Loucy (cell line): ENCODE results near the gene LONP2.

Source experiments
- H2AFZ ChIP-seq: fragments of 200-600 bp; sonication (generic); 2 replicates; pipeline ENCODE4 v1.6.0; 2016; ENCODE audit warnings: antibody characterized with exemption, mild to moderate bottlenecking, low read length, moderate library complexity
- H3F3A ChIP-seq: fragments of 200-600 bp; 2 replicates; pipeline ENCODE4 v1.6.0; 2016; ENCODE audit warnings: antibody characterized with exemption, low read depth, mild to moderate bottlenecking
- H3K27me3 ChIP-seq: fragments of 200-600 bp; sonication (generic); 2 replicates; pipeline ENCODE4 v1.6.1; 2014; ENCODE audit warnings: low read length, mild to moderate bottlenecking; ENCODE audit not compliant: insufficient read depth, poor library complexity, severe bottlenecking
- H3K36me3 ChIP-seq: fragments of 200-600 bp; sonication (generic); 2 replicates; pipeline ENCODE4 v1.6.1; 2016; ENCODE audit warnings: low read length; ENCODE audit not compliant: insufficient read depth
- H3K4me1 ChIP-seq: fragments of 200-600 bp; sonication (generic); 2 replicates; pipeline ENCODE4 v1.5.1; 2014; ENCODE audit warnings: low read length, mild to moderate bottlenecking; ENCODE audit not compliant: insufficient read depth, poor library complexity, severe bottlenecking
- H3K4me2 ChIP-seq: fragments of 200-600 bp; sonication (generic); 2 replicates; pipeline ENCODE4 v1.6.0; 2014; ENCODE audit warnings: antibody characterized with exemption, low read length, low read depth, mild to moderate bottlenecking; ENCODE audit not compliant: poor library complexity, severe bottlenecking
- H3K4me3 ChIP-seq: fragments of 200-600 bp; sonication (generic); 2 replicates; pipeline ENCODE4 v1.5.1; 2014; ENCODE audit warnings: low read length, mild to moderate bottlenecking, mixed read lengths; ENCODE audit not compliant: poor library complexity, severe bottlenecking
- H3K79me2 ChIP-seq: fragments of 200-600 bp; sonication (generic); 2 replicates; pipeline ENCODE4 v1.6.1; 2014; ENCODE audit warnings: low read length; ENCODE audit not compliant: insufficient read depth
- H3K9ac ChIP-seq: fragments of 200-600 bp; sonication (generic); 2 replicates; pipeline ENCODE4 v1.6.0; 2014; ENCODE audit warnings: mild to moderate bottlenecking, low read depth, low read length, moderate library complexity; ENCODE audit not compliant: poor library complexity, severe bottlenecking
- H3K9me2 ChIP-seq: fragments of 200-600 bp; sonication (generic); replicated peaks from 2 replicates; pipeline ENCODE4 v1.6.1; 2016; ENCODE audit warnings: low read depth, low read length, mixed read lengths
- H3K9me3 ChIP-seq: fragments of 200-600 bp; sonication (generic); 2 replicates; pipeline ENCODE4 v1.6.1; 2014; ENCODE audit warnings: mild to moderate bottlenecking, antibody characterized with exemption, low read length, low read depth; ENCODE audit not compliant: insufficient read depth
- H4K20me1 ChIP-seq: fragments of 200-600 bp; sonication (generic); 2 replicates; pipeline ENCODE4 v1.6.0; 2014; ENCODE audit warnings: antibody characterized with exemption, low read length, mild to moderate bottlenecking; ENCODE audit not compliant: insufficient read depth, poor library complexity, severe bottlenecking
- CTCF ChIP-seq: fragments of 200-600 bp; sonication (generic); conservative IDR thresholded peaks from 2 replicates; pipeline ENCODE4 v1.5.1; 2014; ENCODE audit warnings: mild to moderate bottlenecking, antibody characterized with exemption, low read length
- EZH2phosphoT487 ChIP-seq: fragments of 200-600 bp; IDR thresholded peaks from 2 replicates; pipeline ENCODE4 v1.6.1; 2018; ENCODE audit warnings: antibody characterized with exemption, mild to moderate bottlenecking, moderate library complexity, borderline replicate concordance

The LONP2 gene

GRCh38 chr16:48381201-48381600 is 137.1 kb downstream of the LONP2 start:
- peak overlapping the region; percentile 80 for H3K4me2 ChIP-seq
- H2AFZ ChIP-seq: no peak overlapping the region
- TF ChIP-seq CTCF: no peak
- TF ChIP-seq EZH2phosphoT487: no peak
- no peak overlapping the region for H3K9ac ChIP-seq
- H3K36me3 ChIP-seq: no peaks in the 10 kb centered on the region
- H4K20me1 ChIP-seq: peaks cover 81% of the 10 kb centered on the region
- peak overlapping the region; percentile 89 for H3K4me3 ChIP-seq
- H3F3A ChIP-seq: no peaks in the 10 kb centered on the region
- H3K27me3 ChIP-seq: no peaks in the 10 kb centered on the region
- H3K9me3 ChIP-seq: no peaks in the 10 kb centered on the region
- H3K4me1 ChIP-seq: peaks cover 57% of the 10 kb centered on the region
- no peaks in the 10 kb centered on the region for H3K9me2 ChIP-seq
- H3K79me2 ChIP-seq: peaks cover 87% of the 10 kb centered on the region

GRCh38 chr16:48382131-48382530 is 138.0 kb downstream of the LONP2 start:
- TF ChIP-seq EZH2phosphoT487: no peak
- TF ChIP-seq CTCF: no peak

GRCh38 chr16:48383009-48383876 is 139.1 kb downstream of the LONP2 start:
- no peaks in the 10 kb centered on the region for H3K36me3 ChIP-seq
- H3K4me3 ChIP-seq: peak overlapping the region; percentile 89
- peaks cover 61% of the 10 kb centered on the region for H4K20me1 ChIP-seq
- H3K79me2 ChIP-seq: peaks cover 69% of the 10 kb centered on the region
- H2AFZ ChIP-seq: no peak overlapping the region
- peak overlapping the region; percentile 80 for H3K4me2 ChIP-seq
- H3K9me2 ChIP-seq: no peaks in the 10 kb centered on the region
- TF ChIP-seq CTCF (no peak), EZH2phosphoT487 (no peak)
- H3K27me3 ChIP-seq: no peaks in the 10 kb centered on the region
- H3K4me1 ChIP-seq: peaks cover 48% of the 10 kb centered on the region
- H3K9ac ChIP-seq: peak overlapping the region; percentile 91
- no peaks in the 10 kb centered on the region for H3K9me3 ChIP-seq
- H3F3A ChIP-seq: no peaks in the 10 kb centered on the region

More at GRCh38 chr16:48382131-48382530, 138.0 kb downstream of the LONP2 start:
- peak overlapping the region; percentile 89 for H3K4me3 ChIP-seq
- no peaks in the 10 kb centered on the region for H3F3A ChIP-seq
- H2AFZ ChIP-seq: no peak overlapping the region
- no peaks in the 10 kb centered on the region for H3K9me3 ChIP-seq
- H3K4me1 ChIP-seq: peaks cover 51% of the 10 kb centered on the region
- no peaks in the 10 kb centered on the region for H3K36me3 ChIP-seq
- no peaks in the 10 kb centered on the region for H3K27me3 ChIP-seq
- no peaks in the 10 kb centered on the region for H3K9me2 ChIP-seq
- peaks cover 72% of the 10 kb centered on the region for H4K20me1 ChIP-seq
- H3K79me2 ChIP-seq: peaks cover 80% of the 10 kb centered on the region
- H3K9ac ChIP-seq: peak overlapping the region; percentile 91
- H3K4me2 ChIP-seq: peak overlapping the region; percentile 80
